GM19239 (cell line): ENCODE results near the gene HJURP.
"Not testable (repeated sequence)": the region's sequence is repeated elsewhere in the genome, so short reads cannot be mapped to it uniquely, and the experiment has no call there.

ENCODE experiments used
- DNase-seq: peaks from one replicate; pipeline ENCODE4 v3.0.0; 2011; ENCODE audit warnings: low spot score; ENCODE audit not compliant: insufficient read length
- FAIRE-seq: peaks from 2 replicates; lab custom pipeline; 2011; peaks lifted over from hg19 to GRCh38; lab: Jason Lieb, UNC

The HJURP gene

GRCh38 chr2:233854241-233854981 is at the start of gene HJURP:
HJURP (minus strand) TSS chr2:233854535; CDS start chr2:233854500, 35 bp downstream.
- FAIRE-seq (peak; percentile 97), DNase-seq (peak; percentile 97)

GRCh38 chr2:233901884-233902283 is 47.5 kb upstream of the HJURP start:
- FAIRE-seq = no peak
- no peak for DNase-seq

- no peak for DNase-seq
- FAIRE-seq = no peak
These were observed 47.0 kb upstream of the HJURP start for GRCh38 chr2:233901367-233901766.

GRCh38 chr2:233896253-233896652 is 41.9 kb upstream of the HJURP start:
- FAIRE-seq, DNase-seq: not testable (repeated sequence)

- FAIRE-seq (no peak), DNase-seq (no peak)
These were observed 38.5 kb upstream of the HJURP start for GRCh38 chr2:233892793-233893192.

GRCh38 chr2:233882353-233882752 is 28.0 kb upstream of the HJURP start:
- no peak for DNase-seq

GRCh38 chr2:233872125-233872524 is 17.8 kb upstream of the HJURP start:
- DNase-seq = not testable (repeated sequence)
- peak; percentile 66 for FAIRE-seq

More at GRCh38 chr2:233882353-233882752, 28.0 kb upstream of the HJURP start:
- FAIRE-seq = no peak

GRCh38 chr2:233871432-233871831 is 17.1 kb upstream of the HJURP start:
- FAIRE-seq = no peak
- no peak for DNase-seq

GRCh38 chr2:233867993-233868532 is 13.7 kb upstream of the HJURP start, which contains the start of gene MSL3B:
MSL3B (minus strand) TSS chr2:233868386.
- FAIRE-seq = peak; percentile 88
- peak; percentile 61 for DNase-seq

GRCh38 chr2:233866479-233866878 is 12.1 kb upstream of the HJURP start:
- DNase-seq (no peak), FAIRE-seq (no peak)

GRCh38 chr2:233865838-233866237 is 11.5 kb upstream of the HJURP start:
- FAIRE-seq (no peak), DNase-seq (no peak)

- FAIRE-seq = no peak
These were observed 8.0 kb upstream of the HJURP start for GRCh38 chr2:233862261-233862768.

GRCh38 chr2:233858331-233858730 is 4.0 kb upstream of the HJURP start:
- no peak for FAIRE-seq
- no peak for DNase-seq

More at GRCh38 chr2:233862261-233862768, 8.0 kb upstream of the HJURP start:
- no peak for DNase-seq

- DNase-seq (no peak), FAIRE-seq (no peak)
These were observed 3.3 kb upstream of the HJURP start for GRCh38 chr2:233857511-233858141.

GRCh38 chr2:233856184-233856583 is 1.8 kb upstream of the HJURP start:
- FAIRE-seq (no peak), DNase-seq (no peak)

- DNase-seq = no peak
- no peak for FAIRE-seq
These were observed 1.0 kb upstream of the HJURP start for GRCh38 chr2:233855345-233855744.

- FAIRE-seq = no peak
- DNase-seq = no peak
These were observed 473 bp downstream of the HJURP start for GRCh38 chr2:233853883-233854240.

GRCh38 chr2:233853353-233853752 is 982 bp downstream of the HJURP start:
- DNase-seq (no peak), FAIRE-seq (no peak)

- FAIRE-seq = peak; percentile 26
- no peak for DNase-seq
These were observed 2.3 kb downstream of the HJURP start for GRCh38 chr2:233852056-233852455.

- no peak for DNase-seq
These were observed 3.2 kb downstream of the HJURP start for GRCh38 chr2:233851169-233851568.

GRCh38 chr2:233850745-233851144 is 3.6 kb downstream of the HJURP start:
- no peak for FAIRE-seq

More at GRCh38 chr2:233851169-233851568, 3.2 kb downstream of the HJURP start:
- no peak for FAIRE-seq

More at GRCh38 chr2:233850745-233851144, 3.6 kb downstream of the HJURP start:
- DNase-seq = no peak
